ENCODE results near the gene FYTTD1.

DNA sequence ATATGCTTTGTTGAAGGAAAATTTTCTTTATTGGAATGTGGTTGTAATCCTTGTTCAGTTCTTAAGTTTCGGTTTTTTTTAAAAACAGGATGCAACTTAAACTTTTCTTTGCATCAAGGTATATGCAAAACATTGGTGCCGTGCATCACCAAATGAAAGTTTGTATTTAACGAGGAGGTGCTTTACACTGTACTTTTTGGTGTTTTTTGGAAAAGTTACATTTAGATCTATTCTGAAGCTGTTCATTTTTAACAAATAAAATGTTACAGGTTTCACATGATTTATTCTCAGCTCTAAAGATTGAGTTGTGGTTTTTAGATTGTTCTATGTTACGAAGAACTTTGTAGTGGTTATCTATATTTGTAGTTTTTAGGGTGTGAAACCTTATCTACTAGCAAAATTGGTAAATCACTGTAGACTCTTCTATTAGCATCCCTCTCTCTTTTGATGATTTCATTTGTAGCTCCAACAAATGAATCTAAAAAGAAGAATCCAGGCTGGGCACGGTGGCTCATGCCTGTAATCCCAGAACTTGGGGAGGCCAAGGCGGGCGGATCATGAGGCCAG lies 34.4 kb downstream of the FYTTD1 start:
- TF ChIP-seq, protein P1, sequence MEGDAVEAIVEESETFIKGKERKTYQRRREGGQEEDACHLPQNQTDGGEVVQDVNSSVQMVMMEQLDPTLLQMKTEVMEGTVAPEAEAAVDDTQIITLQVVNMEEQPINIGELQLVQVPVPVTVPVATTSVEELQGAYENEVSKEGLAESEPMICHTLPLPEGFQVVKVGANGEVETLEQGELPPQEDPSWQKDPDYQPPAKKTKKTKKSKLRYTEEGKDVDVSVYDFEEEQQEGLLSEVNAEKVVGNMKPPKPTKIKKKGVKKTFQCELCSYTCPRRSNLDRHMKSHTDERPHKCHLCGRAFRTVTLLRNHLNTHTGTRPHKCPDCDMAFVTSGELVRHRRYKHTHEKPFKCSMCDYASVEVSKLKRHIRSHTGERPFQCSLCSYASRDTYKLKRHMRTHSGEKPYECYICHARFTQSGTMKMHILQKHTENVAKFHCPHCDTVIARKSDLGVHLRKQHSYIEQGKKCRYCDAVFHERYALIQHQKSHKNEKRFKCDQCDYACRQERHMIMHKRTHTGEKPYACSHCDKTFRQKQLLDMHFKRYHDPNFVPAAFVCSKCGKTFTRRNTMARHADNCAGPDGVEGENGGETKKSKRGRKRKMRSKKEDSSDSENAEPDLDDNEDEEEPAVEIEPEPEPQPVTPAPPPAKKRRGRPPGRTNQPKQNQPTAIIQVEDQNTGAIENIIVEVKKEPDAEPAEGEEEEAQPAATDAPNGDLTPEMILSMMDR (IDR thresholded peaks at IDR 0.05): no peak
- TF ChIP-seq EZH2 (IDR thresholded peaks at IDR 0.05; ENCODE audit: borderline replicate concordance, insufficient read depth, low read depth, low read length, poor library complexity, severe bottlenecking): no peak

All from B cell (primary cell).